NCI-H2171 treated with DMSO at 0.1 percent for 48 hours (cell line): Measurements from ENCODE around the gene UBAP2L.
A peak's percentile ranks its signal among the peaks of the same experiment; 100 is the strongest.
"Not testable (repeated sequence)": the region's sequence is repeated elsewhere in the genome, so short reads cannot be mapped to it uniquely, and the experiment has no call there.

Experiments
- DNase-seq: peaks from one replicate; lab custom pipeline; 2025; lab: John Stamatoyannopoulos, UW

Gene UBAP2L

DNA sequence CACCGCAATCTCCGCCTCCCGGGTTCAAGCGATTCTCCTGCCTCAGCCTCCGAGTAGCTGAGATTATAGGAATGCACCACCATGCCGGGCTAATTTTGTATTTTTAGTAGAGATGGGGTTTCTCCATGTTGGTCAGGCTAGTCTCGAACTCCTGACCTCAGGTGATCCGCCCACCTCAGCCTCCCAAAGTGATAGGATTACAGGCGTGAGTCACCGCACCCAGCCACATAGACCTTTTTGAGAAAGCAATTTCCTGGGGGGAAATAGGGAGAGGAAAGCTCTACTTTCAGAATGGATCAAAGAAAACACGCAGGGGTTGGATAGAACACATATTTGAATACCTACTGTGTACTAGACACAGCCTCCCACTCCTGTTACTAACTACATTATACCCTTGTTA, 15.0 kb upstream of the UBAP2L start:
- not testable (repeated sequence) for DNase-seq

DNA sequence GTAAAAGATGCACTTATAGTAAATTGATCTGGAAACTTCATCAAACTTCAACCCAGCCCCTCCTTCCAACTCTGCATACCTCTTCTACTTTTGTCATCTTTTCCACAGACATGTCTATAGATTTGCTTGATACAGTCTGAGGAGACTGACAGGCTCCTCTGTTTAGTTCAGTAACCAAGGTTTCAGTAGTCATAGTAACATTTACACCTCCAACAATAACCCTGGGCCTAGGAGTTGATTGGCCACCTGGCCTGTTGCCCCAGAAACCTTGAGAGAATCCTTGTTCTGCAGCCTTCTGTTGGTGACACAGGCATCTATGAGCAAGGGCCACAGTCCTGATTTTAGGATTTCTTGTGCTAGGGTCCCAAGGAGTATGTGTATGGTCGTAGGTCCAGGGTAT, 14.6 kb upstream of the UBAP2L start, which contains the start of gene CFAP141:
Gene CFAP141, minus strand, starts transcription at position 138 of the 400 bp plus-strand sequence. Its CDS starts 26 bp downstream, at position 112.
- peak; percentile 16 for DNase-seq

DNA sequence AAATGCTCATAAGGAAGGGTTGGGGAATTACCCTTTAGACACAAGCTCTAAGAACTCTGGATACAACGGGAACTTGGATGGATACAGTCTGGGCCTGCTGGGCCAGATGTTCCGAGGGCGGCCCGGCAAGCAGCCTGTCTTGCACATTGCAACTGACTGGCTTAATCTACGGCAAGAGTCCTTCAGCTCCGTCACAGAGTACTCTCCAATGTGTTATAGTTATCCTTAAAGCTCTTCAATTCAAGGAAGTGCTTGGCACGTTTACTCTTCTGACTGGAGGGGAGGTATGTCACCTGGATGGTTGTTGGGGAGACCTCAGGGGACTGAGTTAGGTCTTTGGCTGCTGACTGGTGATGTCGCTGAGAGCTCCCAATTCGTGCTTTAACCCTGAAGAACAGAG, 13.5 kb upstream of the UBAP2L start:
- DNase-seq: no peak

DNA sequence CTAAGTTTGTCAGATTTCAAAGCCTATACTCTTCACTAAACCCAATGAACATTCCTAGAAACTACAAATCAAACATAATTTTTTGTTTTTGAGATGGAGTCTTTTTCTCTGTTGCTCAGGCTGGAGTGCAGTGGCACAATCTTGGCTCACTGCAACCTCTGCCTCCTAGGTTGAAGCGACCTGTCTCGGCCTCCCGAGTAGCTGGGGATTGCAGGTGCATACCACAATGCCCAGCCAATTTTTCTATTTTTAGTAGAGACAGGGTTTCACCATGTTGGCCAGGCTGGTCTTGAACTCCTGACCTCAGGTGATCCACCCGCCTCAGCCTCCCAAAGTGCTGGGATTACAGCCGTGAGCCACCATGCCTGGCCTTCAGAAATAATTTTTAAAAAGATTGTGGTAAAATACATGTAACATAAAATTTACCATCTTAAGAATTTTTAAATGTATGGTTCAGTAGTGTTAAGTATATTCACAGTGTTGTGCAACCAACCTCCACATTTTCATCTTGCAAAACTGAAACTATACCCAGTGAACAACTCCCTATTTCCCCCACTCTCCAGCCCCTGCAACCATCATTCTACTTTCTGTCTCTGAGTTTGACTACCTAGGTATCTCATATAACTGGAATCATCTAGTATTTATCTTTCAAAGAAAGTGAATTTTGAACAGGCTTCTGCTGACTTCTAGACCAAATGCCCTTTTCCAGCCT, 11.9 kb upstream of the UBAP2L start:
- no peak for DNase-seq

DNA sequence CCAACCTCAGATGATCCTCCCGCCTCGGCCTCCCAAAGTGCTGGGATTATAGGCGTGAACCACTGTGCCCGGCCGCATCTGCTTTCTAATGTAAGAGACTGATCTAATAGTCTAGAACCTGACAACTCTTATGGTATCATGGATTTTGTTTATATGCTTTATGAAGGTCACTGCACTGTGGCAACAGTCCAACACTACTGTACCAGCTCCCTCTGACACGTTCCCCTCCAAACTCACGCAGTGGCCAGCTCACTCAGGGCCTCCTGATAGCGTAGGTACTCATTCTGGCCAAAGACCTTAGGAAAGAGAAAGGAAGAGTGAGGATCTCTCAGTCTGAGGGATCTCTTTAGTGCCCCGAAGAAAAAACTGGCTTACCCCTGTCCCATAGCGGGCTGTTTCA, 8.7 kb upstream of the UBAP2L start:
- no peak for DNase-seq

DNA sequence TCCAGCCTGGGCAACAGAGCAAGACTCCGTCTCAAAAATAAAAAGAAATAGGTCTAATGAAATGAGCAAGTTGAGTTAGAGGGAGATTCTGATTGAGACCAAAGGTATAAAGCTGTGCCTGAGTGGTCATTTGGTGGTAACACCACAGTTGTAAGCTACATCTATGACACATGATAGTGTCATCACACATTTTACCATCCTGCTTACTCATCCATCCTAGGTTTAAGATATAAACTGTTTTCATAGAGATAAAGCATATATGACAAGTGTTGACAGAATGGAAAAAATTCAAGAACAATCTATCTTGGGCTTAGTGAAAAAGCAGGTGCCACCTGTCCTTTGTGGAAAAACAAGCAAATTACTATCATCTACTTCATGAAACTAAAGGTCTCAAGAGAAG, 7.5 kb upstream of the UBAP2L start:
- DNase-seq: no peak

DNA sequence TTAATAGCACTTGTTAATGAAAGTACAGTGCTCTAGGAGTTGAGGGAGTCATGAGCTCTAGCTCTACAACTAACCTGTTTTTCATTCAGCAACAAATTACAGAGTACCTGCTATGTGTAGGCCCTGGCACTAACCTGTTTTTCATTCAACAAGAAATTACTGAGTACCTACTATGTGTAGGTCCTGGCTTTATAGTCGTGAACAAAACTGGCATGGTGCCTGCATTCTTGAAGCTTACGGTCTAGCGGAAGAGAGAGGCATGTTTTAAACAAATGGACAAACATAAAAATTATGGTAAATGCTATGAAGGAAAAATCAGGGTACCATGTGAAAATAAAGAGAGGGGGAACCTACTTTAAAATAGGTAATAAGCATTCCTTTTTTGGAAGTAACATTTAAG, 2.2 kb upstream of the UBAP2L start:
- no peak for DNase-seq

DNA sequence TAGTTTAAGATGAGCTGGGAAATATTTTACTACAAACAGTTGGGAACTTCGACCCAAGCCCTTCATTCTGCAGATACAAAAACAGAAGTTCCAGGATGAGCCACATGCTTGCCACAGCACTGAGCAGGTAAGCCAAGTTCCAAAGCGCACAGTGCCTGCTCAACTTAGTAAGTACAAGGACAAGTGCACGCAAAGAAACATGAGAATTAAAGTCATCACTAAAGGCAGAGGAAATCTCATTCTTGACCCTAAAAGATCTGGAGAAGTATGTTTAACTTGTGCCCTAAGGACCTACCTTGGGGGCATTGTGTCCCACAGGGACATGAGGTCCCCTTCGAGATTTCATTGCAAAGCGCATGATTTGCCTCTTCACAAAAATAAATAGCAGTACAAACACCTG, 1.2 kb upstream of the UBAP2L start:
- no peak for DNase-seq

DNA sequence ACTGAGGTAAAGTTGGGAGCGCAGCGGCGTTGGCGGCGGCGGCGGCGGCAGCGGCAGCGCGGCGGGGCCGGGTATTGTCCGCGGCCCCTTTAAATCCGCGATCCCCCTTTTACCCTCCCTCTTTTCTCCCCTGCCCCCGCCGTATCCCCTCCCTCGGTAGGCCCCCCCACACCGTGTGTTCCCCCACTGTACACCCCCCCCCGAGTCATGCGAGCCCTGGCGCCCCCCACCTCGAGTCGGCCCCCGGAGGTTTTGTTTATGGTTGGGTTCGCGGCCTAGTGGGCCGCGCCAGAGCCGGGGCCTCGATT, 169 bp downstream of the UBAP2L start:
- no peak for DNase-seq

DNA sequence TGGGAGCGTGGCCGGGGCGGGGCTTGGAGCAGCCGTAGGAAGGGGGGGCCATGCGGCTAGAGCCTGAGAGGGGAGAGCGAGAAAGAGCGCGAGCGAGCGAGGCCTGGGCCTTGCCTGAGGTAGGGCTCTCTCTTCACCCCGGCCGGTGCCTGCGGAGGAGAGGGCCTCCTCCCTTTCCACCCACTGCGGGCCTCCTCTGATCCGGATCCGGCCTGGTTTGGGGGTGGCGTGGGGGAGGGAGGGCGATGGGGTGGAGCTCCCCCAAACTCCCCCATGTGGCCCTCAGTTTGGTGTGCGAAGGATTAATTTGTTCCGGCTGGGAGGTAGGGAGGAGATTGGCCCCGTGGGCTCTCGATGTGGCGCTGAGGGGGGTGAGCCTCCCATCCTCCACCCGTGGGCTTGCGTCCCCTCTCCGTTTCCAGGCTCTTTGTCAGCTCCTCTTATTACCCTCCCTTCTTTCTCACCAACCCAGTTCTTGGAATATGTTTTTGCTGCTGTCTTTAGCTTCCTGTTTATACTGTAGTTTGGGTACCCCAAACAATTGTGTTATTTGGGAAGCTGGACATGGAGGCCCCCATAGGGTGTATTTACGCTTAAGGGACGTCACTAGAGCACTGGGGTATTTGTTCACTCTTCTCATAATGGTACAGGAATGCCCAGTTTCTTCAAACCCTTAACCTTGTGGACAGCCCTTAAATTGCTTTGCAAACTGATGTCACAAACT, 685 bp downstream of the UBAP2L start:
- peak; percentile 29 for DNase-seq

DNA sequence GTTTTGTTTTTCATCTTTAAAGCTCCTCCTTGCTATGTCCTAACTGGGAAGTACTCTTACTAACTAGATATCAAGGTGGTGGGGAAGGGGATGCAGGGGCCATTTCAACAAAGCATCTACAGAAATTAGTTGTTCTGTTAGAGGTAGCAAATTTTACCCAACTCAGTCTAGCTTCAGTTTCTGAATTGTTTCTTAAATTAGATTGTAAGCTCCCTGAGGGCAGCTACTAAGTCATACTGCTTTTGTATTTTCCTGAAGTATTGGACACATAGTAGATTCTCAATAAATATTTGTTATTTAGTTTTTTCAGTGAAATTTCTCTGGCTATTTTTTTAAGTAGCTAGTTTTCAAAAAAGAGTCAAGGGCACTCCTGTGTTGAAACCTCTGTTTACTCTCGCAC, 1.8 kb downstream of the UBAP2L start:
- DNase-seq: no peak

DNA sequence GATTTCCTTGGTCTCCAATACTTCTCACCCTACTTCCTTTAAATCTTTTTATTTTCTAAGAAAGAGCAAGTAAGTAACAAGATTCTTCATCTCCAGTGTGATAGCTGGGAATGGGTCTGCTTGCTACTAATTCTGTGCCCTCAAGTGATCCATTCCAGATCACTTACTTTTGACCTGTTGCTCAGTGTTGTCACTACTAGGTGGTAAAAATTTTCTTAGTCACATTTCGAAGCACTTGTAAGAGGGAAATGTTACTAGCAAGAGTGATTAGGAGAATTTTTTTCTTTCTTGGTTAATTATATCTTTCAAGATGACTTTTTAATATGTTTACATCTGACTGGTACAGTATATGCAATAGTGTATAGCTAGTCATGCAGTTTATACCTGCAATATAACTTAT, 2.2 kb downstream of the UBAP2L start:
- DNase-seq: no peak

DNA sequence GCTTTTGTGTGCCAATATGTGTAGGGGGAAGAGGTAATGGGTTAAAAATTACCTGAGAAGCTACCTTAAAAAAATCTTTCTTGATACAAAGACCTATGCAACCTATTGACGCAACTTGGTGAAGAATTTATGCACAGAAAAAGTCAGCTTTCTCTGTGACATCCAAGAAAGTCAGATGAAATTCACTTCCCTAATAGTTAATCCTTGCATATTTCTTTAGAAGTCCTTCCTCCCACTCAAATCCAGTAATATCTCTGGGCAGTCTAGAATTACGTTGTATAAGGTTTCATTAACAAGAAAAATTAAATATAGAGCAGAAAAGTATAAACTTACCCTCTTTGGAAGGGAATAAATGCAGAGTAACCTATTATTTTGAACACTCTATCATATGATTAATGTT, 2.9 kb downstream of the UBAP2L start:
- no peak for DNase-seq

DNA sequence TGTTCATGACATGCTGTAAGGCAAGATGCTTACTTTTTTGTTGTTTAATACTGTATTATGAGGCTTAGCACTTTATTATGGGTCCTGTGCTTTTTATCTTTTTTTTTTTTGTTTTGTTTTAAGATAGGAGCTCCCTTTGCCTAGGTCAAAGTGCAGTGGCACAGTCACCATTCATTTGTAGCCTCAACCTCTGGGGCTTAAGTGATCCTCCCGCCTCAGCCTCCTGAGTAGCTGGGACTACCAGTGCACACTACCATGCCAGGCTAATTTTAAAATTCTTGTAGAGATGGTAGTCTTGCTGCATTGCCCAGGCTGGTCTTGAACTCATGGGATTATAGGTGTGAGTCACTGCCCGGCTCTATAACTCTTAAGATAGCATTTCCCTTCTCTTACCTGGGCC, 4.6 kb downstream of the UBAP2L start:
- DNase-seq: no peak

DNA sequence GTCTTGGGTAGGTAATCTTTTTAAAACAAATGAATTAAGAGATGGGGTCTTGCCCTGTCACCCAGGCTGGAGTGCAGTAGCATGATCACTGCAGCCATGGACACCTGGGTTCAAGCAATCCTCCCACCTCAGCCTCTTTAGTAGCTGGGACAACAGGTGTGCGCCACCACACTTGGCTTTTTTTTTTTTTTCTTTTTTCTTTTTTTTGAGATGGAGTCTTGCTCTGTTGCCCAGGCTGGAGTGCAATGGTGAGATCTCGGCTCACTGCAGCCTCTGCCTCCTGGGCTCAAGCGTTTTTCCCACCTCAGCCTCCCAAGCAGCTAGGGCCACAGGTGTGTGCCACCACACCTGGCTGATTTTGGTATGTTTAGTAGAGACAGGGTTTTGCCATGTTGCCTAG, 10.4 kb downstream of the UBAP2L start:
- DNase-seq: not testable (repeated sequence)

DNA sequence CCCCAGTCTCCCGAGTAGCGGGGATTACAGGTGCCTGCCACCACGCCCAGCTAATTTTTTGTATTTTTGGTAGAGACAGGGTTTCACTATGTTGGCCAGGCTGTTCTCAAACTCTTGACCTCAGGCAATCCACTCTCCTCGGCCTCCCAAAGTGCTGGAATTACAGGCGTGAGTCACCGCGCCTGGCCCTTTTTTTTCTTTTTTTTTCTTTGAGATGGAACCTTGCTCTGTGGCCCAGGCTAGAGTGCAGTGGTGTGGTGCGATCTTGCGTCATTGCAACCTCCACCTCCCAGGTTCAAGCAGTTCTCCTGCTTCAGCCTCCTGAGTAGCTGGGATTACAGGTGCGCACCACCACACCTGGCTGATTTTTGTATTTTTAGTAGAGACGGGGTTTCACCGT, 12.4 kb downstream of the UBAP2L start:
- not testable (repeated sequence) for DNase-seq

DNA sequence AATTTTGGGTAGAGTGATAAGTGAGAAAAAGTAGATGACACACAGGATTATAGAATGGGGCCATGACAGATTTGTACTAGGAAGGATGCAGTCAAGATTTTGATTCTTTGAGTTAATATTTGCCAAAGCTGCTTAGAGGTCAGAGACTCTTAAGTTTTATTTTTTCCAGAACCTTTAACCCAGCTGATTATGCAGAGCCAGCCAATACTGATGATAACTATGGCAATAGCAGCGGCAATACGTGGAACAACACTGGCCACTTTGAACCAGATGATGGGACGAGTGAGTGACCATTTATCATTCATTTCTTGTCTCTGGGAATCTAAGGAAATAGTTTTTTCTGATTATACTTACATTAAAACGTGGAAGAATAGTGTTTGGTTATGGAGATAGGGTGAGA, 16.1 kb downstream of the UBAP2L start:
- DNase-seq: no peak

DNA sequence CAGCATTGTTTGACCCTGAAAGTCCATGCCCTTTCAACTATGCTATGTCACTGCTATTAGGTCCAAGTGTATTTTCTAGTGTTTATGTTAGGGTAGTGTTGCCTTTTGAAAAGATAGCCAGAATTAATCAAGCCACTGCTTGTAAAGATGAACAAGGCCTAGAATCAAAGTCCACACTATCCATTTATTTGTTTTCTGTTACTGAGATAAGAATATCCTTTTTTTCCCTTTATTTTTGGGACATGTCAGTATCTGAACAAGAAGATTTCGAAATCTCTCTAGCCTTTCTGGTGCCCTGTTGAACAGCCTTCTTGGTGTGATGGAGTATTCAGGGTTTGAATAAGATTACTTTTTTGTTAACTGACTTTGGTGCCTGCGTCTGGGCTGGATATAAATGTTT, 16.7 kb downstream of the UBAP2L start:
- DNase-seq: no peak

DNA sequence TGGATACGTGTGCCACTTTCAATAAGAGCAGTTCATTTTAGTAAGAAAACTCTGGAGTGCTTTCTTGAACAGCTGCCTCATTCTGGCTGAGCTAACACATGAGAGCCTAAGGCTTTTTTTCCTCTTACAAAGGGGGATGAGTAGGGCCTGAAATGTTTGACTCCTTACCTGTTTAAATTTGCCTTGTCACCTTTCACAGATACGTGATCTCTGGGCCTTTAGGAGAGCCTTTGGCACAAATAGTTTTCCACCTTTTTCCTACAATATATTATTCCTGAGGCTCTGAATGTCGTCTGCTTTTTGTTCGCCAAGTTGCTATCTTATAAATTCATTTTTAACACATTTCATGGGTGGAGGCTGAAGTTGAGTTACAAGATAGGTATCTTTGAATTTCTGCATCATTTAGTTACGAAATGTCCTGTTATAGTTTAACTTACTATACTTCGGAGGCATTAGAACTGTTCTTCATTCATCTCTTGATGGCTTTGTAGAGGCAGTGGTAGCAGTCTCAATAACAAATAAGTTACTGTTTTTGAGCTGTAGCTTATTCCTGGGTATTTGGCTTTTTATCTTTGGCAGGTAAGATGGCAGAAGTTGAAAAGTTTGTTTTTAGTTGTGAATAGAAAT, 17.2 kb downstream of the UBAP2L start:
- DNase-seq: no peak

DNA sequence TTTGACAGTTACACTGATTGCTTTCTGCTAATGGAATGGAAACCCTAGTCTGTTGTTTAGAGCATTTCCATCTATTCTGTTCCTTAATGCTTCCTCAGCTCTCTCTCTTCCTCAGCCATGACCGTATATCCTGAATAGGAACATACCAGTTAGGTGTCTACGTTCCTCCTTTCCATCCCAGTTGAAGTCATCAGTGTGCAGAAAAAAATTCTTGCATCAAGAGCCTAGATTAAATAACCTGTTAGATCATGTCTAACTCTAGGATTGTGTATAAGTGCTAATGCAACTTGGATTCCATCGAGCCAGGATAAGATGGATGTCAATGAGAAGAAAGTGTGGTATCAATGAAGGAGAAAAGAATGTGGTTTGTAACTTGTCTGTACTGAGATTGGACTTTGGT, 18.7 kb downstream of the UBAP2L start:
- no peak for DNase-seq

DNA sequence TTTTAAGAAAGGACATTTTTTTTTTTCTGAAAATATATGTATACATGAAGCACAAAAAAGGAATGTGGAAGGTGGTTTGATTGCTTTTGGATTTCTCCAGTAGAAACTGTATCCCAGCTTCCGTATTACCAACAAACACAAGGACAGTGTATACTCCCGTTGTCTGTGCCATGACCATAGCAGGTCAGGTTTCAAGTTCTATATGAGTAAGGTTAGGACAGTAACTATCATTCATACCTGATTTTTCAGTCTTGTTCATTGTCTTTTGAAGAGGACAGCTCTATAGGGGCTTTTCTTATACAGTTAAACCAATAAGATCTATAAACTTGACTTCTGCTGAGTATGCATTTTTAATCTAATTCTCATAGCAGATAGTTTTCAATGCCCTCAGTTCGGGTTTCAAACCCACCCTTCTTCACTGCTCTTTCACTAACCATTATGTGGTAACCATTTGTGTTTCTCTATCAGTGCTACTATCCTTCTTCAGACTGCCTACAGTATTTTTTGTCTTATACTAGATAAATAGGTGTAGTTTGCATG, 19.6 kb downstream of the UBAP2L start:
- DNase-seq: no peak

DNA sequence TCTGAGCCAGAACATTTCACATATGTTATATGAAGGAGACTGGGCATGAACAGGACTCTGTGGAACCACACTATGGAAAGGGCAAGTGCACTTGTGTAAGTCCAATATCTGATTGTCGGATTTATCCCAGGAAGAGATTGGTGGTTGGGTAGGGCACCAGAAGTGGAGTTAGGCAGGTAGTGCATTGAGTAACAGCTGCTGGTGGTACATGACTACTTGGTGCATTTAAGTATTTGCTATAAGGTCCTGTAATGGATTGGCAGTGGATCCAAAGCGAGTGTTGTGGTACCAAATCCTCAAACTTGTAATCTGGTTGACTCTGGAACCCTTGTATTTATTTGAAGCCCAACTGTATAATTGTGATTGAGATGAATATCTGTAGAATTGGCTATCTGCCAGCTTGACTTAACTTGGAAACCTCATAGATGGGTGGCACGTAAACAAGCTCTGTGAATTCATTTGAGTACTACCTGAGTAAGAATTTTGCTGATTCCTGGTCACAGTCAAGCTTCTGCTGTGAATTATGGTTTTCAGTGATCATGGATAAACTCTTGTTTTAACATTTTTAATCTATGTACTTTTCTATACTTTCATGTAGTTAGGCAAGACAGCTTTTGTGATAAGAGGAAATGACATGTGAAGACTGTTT, 21.1 kb downstream of the UBAP2L start:
- no peak for DNase-seq

DNA sequence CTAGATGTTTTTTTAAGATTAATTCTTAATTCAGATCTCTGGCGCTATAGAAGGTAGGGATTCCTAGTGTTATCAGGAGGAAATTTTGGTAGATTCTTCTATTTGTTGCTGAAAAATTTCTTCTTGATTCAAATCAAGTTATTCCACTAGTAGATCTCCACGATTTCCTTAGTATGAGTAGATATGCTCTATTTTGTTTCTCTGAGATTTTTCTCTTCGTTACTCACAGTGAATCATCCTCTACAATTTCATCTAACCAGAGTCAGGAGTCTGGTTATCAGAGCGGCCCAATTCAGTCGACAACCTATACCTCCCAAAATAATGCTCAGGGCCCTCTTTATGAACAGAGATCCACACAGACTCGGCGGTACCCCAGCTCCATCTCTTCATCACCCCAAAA, 32.9 kb downstream of the UBAP2L start:
- no peak for DNase-seq
